Hepatocyte (in vitro differentiated cells): ENCODE measurements around the gene REV3L. TPM values are rescaled to one million over a fixed set of nuclear protein-coding genes. Genes with fewer than 3 reads are reported as not detected.

ENCODE experiments used
- DNase-seq: peaks from one replicate; pipeline ENCODE4 v3.0.0-alpha.2; 2016; ENCODE audit warnings: low spot score
- H2AFZ ChIP-seq: fragments of 200-600 bp; sonication (generic); 2 replicates; pipeline ENCODE4 v1.6.0; 2016; ENCODE audit warnings: antibody characterized with exemption, mild to moderate bottlenecking
- H3K27ac ChIP-seq: fragments of 200-600 bp; sonication (generic); 2 replicates; pipeline ENCODE4 v1.5.1; 2016; ENCODE audit warnings: mild to moderate bottlenecking
- H3K27me3 ChIP-seq: fragments of 200-600 bp; sonication (generic); 2 replicates; pipeline ENCODE4 v1.6.1; 2016
- H3K36me3 ChIP-seq: fragments of 200-600 bp; sonication (generic); replicated peaks from 2 replicates; pipeline ENCODE4 v1.5.1; 2016; ENCODE audit warnings: low read depth; ENCODE audit not compliant: insufficient read depth
- H3K4me1 ChIP-seq: fragments of 200-600 bp; sonication (generic); 2 replicates; pipeline ENCODE4 v1.5.1; 2016; ENCODE audit warnings: mild to moderate bottlenecking, moderate library complexity; ENCODE audit not compliant: insufficient read depth
- H3K4me2 ChIP-seq: fragments of 200-600 bp; sonication (generic); 2 replicates; pipeline ENCODE4 v1.6.0; 2016
- H3K4me3 ChIP-seq: fragments of 200-600 bp; sonication (generic); 2 replicates; pipeline ENCODE4 v1.5.1; 2016; ENCODE audit warnings: mild to moderate bottlenecking
- H3K79me2 ChIP-seq: fragments of 200-600 bp; sonication (generic); 2 replicates; pipeline ENCODE4 v1.6.0; 2017; ENCODE audit warnings: mild to moderate bottlenecking
- H3K9me2 ChIP-seq: fragments of 200-600 bp; sonication (generic); replicated peaks from 2 replicates; pipeline ENCODE4 v1.6.0; 2017; ENCODE audit warnings: mild to moderate bottlenecking; ENCODE audit not compliant: insufficient read depth
- H3K9me3 ChIP-seq: fragments of 200-600 bp; sonication (generic); 2 replicates; pipeline ENCODE4 v1.5.1; 2016; ENCODE audit warnings: low read depth, mild to moderate bottlenecking
- H4K20me1 ChIP-seq: fragments of 200-600 bp; sonication (generic); 2 replicates; pipeline ENCODE4 v1.6.0; 2016; ENCODE audit warnings: mild to moderate bottlenecking; ENCODE audit not compliant: insufficient read depth, poor library complexity, severe bottlenecking
- CTCF ChIP-seq: fragments of 200-600 bp; sonication (generic); IDR thresholded peaks from 2 replicates; pipeline ENCODE4 v1.5.1; 2016; ENCODE audit warnings: antibody characterized with exemption, mild to moderate bottlenecking; ENCODE audit not compliant: poor library complexity
- EZH2 ChIP-seq: fragments of 200-600 bp; sonication (generic); IDR thresholded peaks from 2 replicates; pipeline ENCODE4 v1.6.1; 2016; ENCODE audit warnings: antibody characterized with exemption, mild to moderate bottlenecking, borderline replicate concordance
- EZH2phosphoT487 ChIP-seq: fragments of 200-600 bp; sonication (generic); IDR thresholded peaks from one replicate; pipeline ENCODE4 v1.6.1; 2018; ENCODE audit warnings: antibody characterized with exemption, mild to moderate bottlenecking, low read depth, moderate library complexity; ENCODE audit not compliant: unreplicated experiment, severe bottlenecking
- WGBS: methylation state at CpG from one replicate; pipeline ENCODE4 v1.1.6; 2016; ENCODE audit warnings: low lambda C conversion rate; ENCODE audit errors: missing lambda C conversion rate; 5-methylcytosine and 5-hydroxymethylcytosine counted together
- polyA plus RNA-seq: library from polyadenylated mRNA; unstranded; fragments of >200 nt; fragmentation: Nextera tagmentation; extraction: Ambion mirVana; gene quantifications from 2 replicates; pipeline ENCODE4 v1.2.1, GENCODE V29; 2016
- total RNA-seq: library from RNA; depleted of rRNA; stranded (reverse); fragments of >200 nt; gene quantifications from 2 replicates; pipeline ENCODE4 v1.2.3, GENCODE V29; 2014

Gene REV3L
- total and polyA plus RNA-seq, 2 experiments from 2014 or later = 17.6 to 29.4 TPM

- H4K20me1 ChIP-seq = no peaks in the 10 kb centered on the region
- H3K79me2 ChIP-seq = no peaks in the 10 kb centered on the region
- H3K4me2 ChIP-seq = no peak overlapping the region
- no peaks in the 10 kb centered on the region for H3K4me1 ChIP-seq
- H3K9me3 ChIP-seq = no peaks in the 10 kb centered on the region
- H2AFZ ChIP-seq = no peak overlapping the region
- no peaks in the 10 kb centered on the region for H3K9me2 ChIP-seq
- H3K27me3 ChIP-seq = no peaks in the 10 kb centered on the region
- no peaks in the 10 kb centered on the region for H3K36me3 ChIP-seq
- H3K4me3 ChIP-seq = no peak overlapping the region
- TF ChIP-seq EZH2phosphoT487 (no peak), EZH2 (no peak), CTCF (no peak)
- 93% methylated on average over 1 of the region's 1 CpG for WGBS
- no peak overlapping the region for H3K27ac ChIP-seq
- no peak for DNase-seq
These were observed 143.7 kb downstream of the REV3L start for GRCh38 chr6:111339294-111339693.

GRCh38 chr6:111338843-111339242, 144.2 kb downstream of the REV3L start:
- Histone ChIP-seq H3K9me3 (no peaks in the 10 kb centered on the region), H3K27ac (no peak overlapping the region), H3K27me3 (no peaks in the 10 kb centered on the region), H3K36me3 (no peaks in the 10 kb centered on the region), H3K4me3 (no peak overlapping the region), H3K4me1 (no peaks in the 10 kb centered on the region), H3K79me2 (no peaks in the 10 kb centered on the region), H2AFZ (no peak overlapping the region), H3K9me2 (no peaks in the 10 kb centered on the region), H4K20me1 (no peaks in the 10 kb centered on the region), H3K4me2 (no peak overlapping the region)
- WGBS = 85% methylated on average over 3 of the region's 3 CpGs
- TF ChIP-seq CTCF (no peak), EZH2 (no peak), EZH2phosphoT487 (no peak)
- DNase-seq = no peak

- H2AFZ ChIP-seq = no peak overlapping the region
- no peaks in the 10 kb centered on the region for H4K20me1 ChIP-seq
- TF ChIP-seq CTCF (no peak), EZH2phosphoT487 (no peak), EZH2 (no peak)
- H3K9me3 ChIP-seq = no peaks in the 10 kb centered on the region
- H3K27ac ChIP-seq = no peak overlapping the region
- no peak for DNase-seq
- H3K36me3 ChIP-seq = no peaks in the 10 kb centered on the region
- H3K9me2 ChIP-seq = no peaks in the 10 kb centered on the region
- H3K4me3 ChIP-seq = no peak overlapping the region
- H3K27me3 ChIP-seq = no peaks in the 10 kb centered on the region
- H3K4me2 ChIP-seq = peak overlapping the region; percentile 0
- no peaks in the 10 kb centered on the region for H3K4me1 ChIP-seq
- 75% methylated on average over 1 of the region's 1 CpG for WGBS
- H3K79me2 ChIP-seq = no peaks in the 10 kb centered on the region
These were observed 145.2 kb downstream of the REV3L start for GRCh38 chr6:111337829-111338236.
